T-cell (primary cell): ENCODE measurements around the gene BPIFB2. TPM values are rescaled to one million over a fixed set of nuclear protein-coding genes. Genes with fewer than 3 reads are reported as not detected.

ENCODE experiments used
- ATAC-seq, 4 experiments: fragments of 200-7000 bp in 3 of 4; fragments of 150-1000 bp in 1 of 4; cut with Tn5 transposase; replicated peaks in 1 of 4; 1 replicate in 3 of 4; 2 replicates in 1 of 4; pipeline ENCODE4 v1.10.0; 2021; ENCODE audit warnings: moderate library complexity in 3 of 4, mild to moderate bottlenecking in 2 of 4, moderate number of reproducible peaks in 1 of 4
- CTCF ChIA-PET, 2 donors: fragments of 300-600 bp; sonication (Branson Sonifier 250); formaldehyde crosslinking; loops; one replicate each; lab custom pipeline; 2022; ENCODE audit warnings: antibody characterized with exemption in 2 of 2; lab: Charles Lee
- POLR2A ChIA-PET, 2 donors: fragments of 300-600 bp; sonication (Branson Sonifier 250); formaldehyde crosslinking; loops; one replicate each; lab custom pipeline; 2022; ENCODE audit warnings: antibody characterized with exemption in 2 of 2; lab: Charles Lee
- DNase-seq, 35 experiments: peaks; one replicate each; pipeline versions ENCODE4 v3.0.0 to v3.0.0-alpha.2; 2013 to 2023
- H3K27ac ChIP-seq: one replicate; pipeline ENCODE4 v1.5.1; 2013; ENCODE audit warnings: low read length
- H3K27me3 ChIP-seq, 2 experiments: replicated peaks in 1 of 2; 1 replicate in 1 of 2; 2 replicates in 1 of 2; pipeline versions ENCODE4 v1.6.1 to v1.7.0; 2013; ENCODE audit warnings: low read length in 1 of 2, mixed read lengths in 1 of 2; ENCODE audit not compliant: control insufficient read depth in 2 of 2, insufficient read depth in 2 of 2; ENCODE audit errors: extremely low read depth in 1 of 2
- H3K36me3 ChIP-seq, 2 donors: 1 replicate in 1 of 2; 2 replicates in 1 of 2; pipeline versions ENCODE4 v1.6.1 to v1.7.0; 2013; ENCODE audit warnings: low read length in 1 of 2; ENCODE audit not compliant: control insufficient read depth in 2 of 2, insufficient read depth in 1 of 2; ENCODE audit errors: extremely low read depth in 1 of 2
- H3K4me1 ChIP-seq, 2 experiments: 1 replicate in 1 of 2; 2 replicates in 1 of 2; pipeline versions ENCODE4 v1.6.1 to v1.7.0; 2013; ENCODE audit warnings: low read length in 2 of 2, mixed read lengths in 1 of 2; ENCODE audit not compliant: insufficient read depth in 2 of 2, control insufficient read depth in 1 of 2; ENCODE audit errors: extremely low read depth in 1 of 2
- H3K4me3 ChIP-seq, 2 donors: 1 replicate in 1 of 2; 2 replicates in 1 of 2; pipeline versions ENCODE4 v1.5.1 to v1.7.0; 2013; ENCODE audit warnings: mild to moderate bottlenecking in 2 of 2, low read length in 1 of 2, moderate library complexity in 1 of 2; ENCODE audit not compliant: control insufficient read depth in 1 of 2; ENCODE audit errors: extremely low read depth in 1 of 2
- H3K9me3 ChIP-seq: 2 replicates; pipeline ENCODE4 v1.7.0; 2013
- H3K27ac Mint-ChIP-seq, 2 donors: one replicate each; pipeline ENCODE4 v1.8.0; 2020 to 2021; ENCODE audit warnings: mild to moderate bottlenecking in 2 of 2, mixed read lengths in 2 of 2
- H3K27me3 Mint-ChIP-seq, 2 donors: one replicate each; pipeline ENCODE4 v1.8.0; 2021 to 2022; ENCODE audit warnings: mixed read lengths in 2 of 2
- H3K36me3 Mint-ChIP-seq: one replicate; pipeline ENCODE4 v1.8.0; 2021; ENCODE audit warnings: mixed read lengths
- H3K4me1 Mint-ChIP-seq, 3 donors: one replicate each; pipeline ENCODE4 v1.8.0; 2020 to 2022; ENCODE audit warnings: mixed read lengths in 3 of 3, mild to moderate bottlenecking in 1 of 3
- H3K4me3 Mint-ChIP-seq, 3 donors: one replicate each; pipeline ENCODE4 v1.8.0; 2020 to 2022; ENCODE audit warnings: mild to moderate bottlenecking in 3 of 3, mixed read lengths in 3 of 3, moderate library complexity in 3 of 3
- H3K9me3 Mint-ChIP-seq, 3 donors: one replicate each; pipeline ENCODE4 v1.8.0; 2020 to 2022; ENCODE audit warnings: mixed read lengths in 3 of 3
- WGBS: methylation state at CpG from one replicate; pipeline ENCODE4 v1.1.5; 2013; ENCODE audit warnings: missing lambda C conversion rate; ENCODE audit not compliant: insufficient coverage; 5-methylcytosine and 5-hydroxymethylcytosine counted together
- total RNA-seq, 35 experiments: library from RNA in 6 of 35; stranded (reverse) in 6 of 35; fragments of 120-200 nt in 1 of 35; gene quantifications; one replicate each; pipeline versions ENCODE4 v1.2.1 to v1.2.4 and lab custom pipeline; 2013 to 2026

The BPIFB2 gene
- total RNA-seq, 5 donors from 2014 or later (not counting 1 experiment from before 2014, with no cell fraction given) = 0.16 to 0.29 (median 0.22) TPM; not detected in 2

DNA sequence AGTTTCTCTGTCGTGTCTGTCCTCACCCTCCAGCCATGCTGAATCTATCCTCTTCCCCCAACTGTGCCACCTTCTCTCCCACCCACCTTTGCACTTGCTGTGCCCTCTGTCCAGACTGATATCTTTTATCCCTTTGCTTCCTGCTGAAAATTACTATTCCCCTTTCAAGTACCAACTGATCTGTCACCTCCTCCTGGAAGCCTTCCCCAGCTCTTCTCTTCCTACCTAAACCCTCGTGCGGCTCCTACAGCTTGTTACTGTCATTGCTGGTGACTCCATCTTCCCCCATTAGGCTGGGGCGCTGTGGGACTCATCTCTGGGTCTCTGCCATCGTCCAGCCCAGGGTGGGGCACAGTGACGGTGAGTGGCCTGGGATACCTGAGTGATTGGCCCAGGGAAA is 25.1 kb downstream of the BPIFB2 start:
- no peaks in the 10 kb centered on the region for H3K36me3 ChIP-seq
- peaks cover 0 to 5% of the 10 kb centered on the region in 2 experiments for H3K27me3 ChIP-seq
- no peak overlapping the region for H3K27ac Mint-ChIP-seq
- peaks cover 5% of the 10 kb centered on the region for H3K36me3 Mint-ChIP-seq
- no peak overlapping the region for H3K27ac ChIP-seq
- H3K9me3 ChIP-seq = no peaks in the 10 kb centered on the region
- peaks cover 3 to 8% (median 7%) of the 10 kb centered on the region in 3 donors for H3K9me3 Mint-ChIP-seq
- ChIA-PET CTCF (no interaction called here), POLR2A (no interaction called here)
- ATAC-seq (no peak), DNase-seq (no peak)
- H3K4me1 Mint-ChIP-seq = no peaks in the 10 kb centered on the region
- 91% methylated on average over 4 of the region's 6 CpGs for WGBS
- H3K4me3 ChIP-seq = no peak overlapping the region
- no peaks in the 10 kb centered on the region for H3K27me3 Mint-ChIP-seq
- no peak overlapping the region for H3K4me3 Mint-ChIP-seq
- H3K4me1 ChIP-seq = no peaks in the 10 kb centered on the region

DNA sequence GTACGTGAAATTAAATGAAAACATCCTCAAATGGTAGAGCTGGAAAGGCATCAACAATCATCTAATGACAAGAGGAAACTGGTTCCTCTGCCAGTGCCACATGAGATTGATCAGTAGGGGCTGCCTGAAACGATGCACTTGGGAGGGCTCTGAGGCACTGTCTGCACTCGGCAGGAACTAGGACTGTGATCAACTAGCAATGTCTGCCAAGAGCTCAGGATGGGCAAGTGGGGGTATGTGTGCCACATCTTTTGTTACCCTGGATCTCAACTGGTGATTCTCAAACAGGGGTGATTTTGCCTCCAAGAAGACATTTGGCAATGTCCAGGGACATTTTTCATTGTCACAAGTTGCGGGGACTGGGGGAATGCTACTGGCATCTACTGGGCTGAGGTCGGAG is 25.9 kb downstream of the BPIFB2 start:
- H3K4me3 ChIP-seq = no peak overlapping the region
- 89% methylated on average over 3 of the region's 5 CpGs for WGBS
- ChIA-PET POLR2A (no interaction called here), CTCF (no interaction called here)
- no peaks in the 10 kb centered on the region for H3K4me1 Mint-ChIP-seq
- peaks cover 5% of the 10 kb centered on the region for H3K36me3 Mint-ChIP-seq
- no peaks in the 10 kb centered on the region for H3K36me3 ChIP-seq
- peaks cover 7 to 10% (median 8%) of the 10 kb centered on the region in 3 donors for H3K9me3 Mint-ChIP-seq
- no peaks in the 10 kb centered on the region for H3K4me1 ChIP-seq
- no peak for ATAC-seq
- no peak overlapping the region for H3K4me3 Mint-ChIP-seq
- H3K27ac Mint-ChIP-seq = no peak overlapping the region
- no peaks in the 10 kb centered on the region for H3K27me3 Mint-ChIP-seq
- no peaks in the 10 kb centered on the region for H3K9me3 ChIP-seq
- peaks cover 0 to 5% of the 10 kb centered on the region in 2 experiments for H3K27me3 ChIP-seq
- no peak overlapping the region for H3K27ac ChIP-seq
- no peak for DNase-seq

DNA sequence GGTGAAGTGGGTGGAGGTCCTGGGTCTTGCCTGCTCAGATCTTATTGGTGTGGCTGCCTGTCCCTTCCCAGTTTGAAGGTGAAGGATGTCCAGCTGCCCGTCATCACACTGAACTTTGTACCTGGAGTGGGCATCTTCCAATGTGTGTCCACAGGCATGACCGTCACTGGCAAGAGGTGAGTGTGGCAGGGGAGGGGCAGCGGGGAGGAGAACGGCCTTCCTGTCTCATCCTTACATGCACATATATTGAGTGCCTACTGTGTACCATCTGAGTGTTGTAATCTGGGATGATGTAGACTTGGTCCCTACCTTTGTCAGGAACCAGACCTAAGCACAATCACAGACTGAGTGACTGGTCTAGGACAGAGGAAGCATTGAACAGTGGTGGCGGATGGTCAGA is 26.6 kb downstream of the BPIFB2 start:
- ChIA-PET POLR2A (no interaction called here), CTCF (no interaction called here)
- H3K9me3 ChIP-seq = no peaks in the 10 kb centered on the region
- ATAC-seq = no peak
- H3K36me3 ChIP-seq = no peaks in the 10 kb centered on the region
- H3K27ac Mint-ChIP-seq = no peak overlapping the region
- no peak for DNase-seq
- H3K4me3 Mint-ChIP-seq = no peak overlapping the region
- H3K4me1 Mint-ChIP-seq = no peaks in the 10 kb centered on the region
- H3K4me1 ChIP-seq = no peaks in the 10 kb centered on the region
- no CpG with 5 or more reads among the region's 5 CpGs for WGBS
- no peak overlapping the region for H3K27ac ChIP-seq
- H3K27me3 ChIP-seq = peaks cover 0 to 5% of the 10 kb centered on the region in 2 experiments
- H3K36me3 Mint-ChIP-seq = peaks cover 5% of the 10 kb centered on the region
- no peaks in the 10 kb centered on the region for H3K27me3 Mint-ChIP-seq
- H3K9me3 Mint-ChIP-seq = peaks cover 7 to 10% (median 8%) of the 10 kb centered on the region in 3 donors
- no peak overlapping the region for H3K4me3 ChIP-seq

DNA sequence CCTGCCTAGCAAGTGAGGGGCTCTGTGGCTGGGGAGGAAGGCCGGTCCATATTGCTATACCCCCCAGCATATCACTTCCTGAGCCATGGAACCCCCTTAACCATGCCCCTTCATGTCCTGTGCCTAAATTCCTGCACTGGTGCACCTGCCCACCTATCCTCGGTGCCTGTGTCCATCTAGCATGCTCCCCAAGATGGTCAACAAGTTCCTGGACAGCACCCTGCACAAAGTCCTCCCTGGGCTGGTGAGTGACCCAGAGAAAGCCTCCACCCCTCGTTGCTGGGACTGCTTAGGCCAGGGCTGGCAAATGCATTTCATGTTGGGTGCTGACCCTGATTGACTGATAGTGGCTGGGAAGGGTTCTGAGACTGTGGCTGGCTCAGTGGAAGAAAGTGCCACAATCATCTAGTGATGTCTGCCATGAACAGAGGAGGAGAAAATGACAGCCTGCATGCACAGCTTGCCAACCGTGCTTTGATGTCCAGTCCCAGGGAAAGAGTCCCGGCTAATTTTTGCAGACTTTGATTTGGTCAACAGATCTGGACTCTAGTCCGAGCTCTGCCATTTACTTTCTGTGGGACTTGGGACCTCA is 27.5 kb downstream of the BPIFB2 start:
- no peaks in the 10 kb centered on the region for H3K27me3 Mint-ChIP-seq
- DNase-seq = no peak
- H3K4me1 Mint-ChIP-seq = no peaks in the 10 kb centered on the region
- no peak overlapping the region for H3K4me3 Mint-ChIP-seq
- POLR2A ChIA-PET = no interaction called here
- Histone ChIP-seq H3K9me3 (no peaks in the 10 kb centered on the region), H3K36me3 (no peaks in the 10 kb centered on the region), H3K4me3 (no peak overlapping the region), H3K4me1 (no peaks in the 10 kb centered on the region), H3K27ac (no peak overlapping the region), H3K27me3 (peaks cover 0 to 5% of the 10 kb centered on the region in 2 experiments)
- peaks cover 7 to 10% (median 8%) of the 10 kb centered on the region in 3 donors for H3K9me3 Mint-ChIP-seq
- H3K27ac Mint-ChIP-seq = no peak overlapping the region
- no peak for ATAC-seq
- peaks cover 5% of the 10 kb centered on the region for H3K36me3 Mint-ChIP-seq
- CTCF ChIA-PET = no interaction called here
- WGBS = 73% methylated on average over 4 of the region's 6 CpGs

GRCh38 chr20:33037456-33037855 is 30.0 kb downstream of the BPIFB2 start:
- Mint-ChIP-seq H3K36me3 (peaks cover 5% of the 10 kb centered on the region), H3K4me1 (no peaks in the 10 kb centered on the region), H3K9me3 (peaks cover 7 to 10% (median 8%) of the 10 kb centered on the region in 3 donors), H3K27ac (no peak overlapping the region), H3K27me3 (no peaks in the 10 kb centered on the region), H3K4me3 (no peak overlapping the region)
- H3K27me3 ChIP-seq = peaks cover 0 to 4% of the 10 kb centered on the region in 2 experiments
- ChIA-PET POLR2A (no interaction called here), CTCF (no interaction called here)
- ATAC-seq (no peak), DNase-seq (no peak)
- H3K4me3 ChIP-seq = no peak overlapping the region
- 72% methylated on average over 5 of the region's 5 CpGs for WGBS
- H3K9me3 ChIP-seq = no peaks in the 10 kb centered on the region
- H3K4me1 ChIP-seq = no peaks in the 10 kb centered on the region
- H3K27ac ChIP-seq = no peak overlapping the region
- H3K36me3 ChIP-seq = no peaks in the 10 kb centered on the region

DNA sequence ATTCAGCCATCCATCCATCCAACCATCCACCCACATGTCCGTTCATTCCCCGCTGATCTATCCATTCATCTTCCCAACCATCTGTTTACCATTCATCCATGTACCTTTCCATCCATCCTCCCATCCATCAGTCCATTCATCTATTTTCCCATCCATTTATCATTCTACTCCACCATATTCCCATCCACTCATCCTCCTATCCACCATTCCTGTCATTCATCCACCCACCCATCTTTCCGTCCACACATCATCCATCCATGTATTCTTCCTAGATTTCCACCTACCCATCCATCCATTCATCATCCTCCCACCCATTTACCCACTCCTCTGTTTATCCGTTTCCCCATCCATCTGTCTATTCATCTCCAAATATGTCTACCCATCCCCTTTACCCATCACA is 30.7 kb downstream of the BPIFB2 start:
- Mint-ChIP-seq H3K27ac (no peak overlapping the region), H3K9me3 (peaks cover 5 to 7% (median 5%) of the 10 kb centered on the region in 3 donors), H3K36me3 (peaks cover 2% of the 10 kb centered on the region), H3K27me3 (no peaks in the 10 kb centered on the region), H3K4me1 (no peaks in the 10 kb centered on the region), H3K4me3 (no peak overlapping the region)
- Histone ChIP-seq H3K36me3 (no peaks in the 10 kb centered on the region), H3K27ac (no peak overlapping the region), H3K9me3 (no peaks in the 10 kb centered on the region), H3K4me3 (no peak overlapping the region), H3K27me3 (no peaks in the 10 kb centered on the region), H3K4me1 (no peaks in the 10 kb centered on the region)
- CTCF ChIA-PET = no interaction called here
- ATAC-seq (no peak), DNase-seq (no peak)
- POLR2A ChIA-PET = no interaction called here
- WGBS = 80% methylated on average over 4 of the region's 4 CpGs
